HEK293T (cell line): ENCODE measurements around the gene UBE2E2.

Experiments
- CTCF ChIA-PET: fragments of 350-600 bp; formaldehyde crosslinking; extraction: SDS; loops from one replicate; lab custom pipeline; 2021; ENCODE audit warnings: antibody characterized with exemption, inconsistent platforms; lab: Yijun Ruan, JAX
- POLR2A ChIA-PET: fragments of 350-600 bp; formaldehyde crosslinking; extraction: SDS; loops from one replicate; lab custom pipeline; 2020; ENCODE audit warnings: antibody characterized with exemption, inconsistent platforms; lab: Yijun Ruan, JAX
- DNase-seq: peaks from one replicate; pipeline ENCODE4 v3.0.0; 2012; ENCODE audit warnings: mixed read lengths; ENCODE audit errors: extremely low spot score
- ARNT ChIP-seq: fragments of 450-650 bp; IDR thresholded peaks from 2 replicates; pipeline ENCODE4 v1.6.1; 2017; ENCODE audit warnings: mild to moderate bottlenecking
- BHLHE40 ChIP-seq: fragments of 450-650 bp; IDR thresholded peaks from 2 replicates; pipeline ENCODE4 v1.6.1; 2016; ENCODE audit warnings: mild to moderate bottlenecking, moderate library complexity, borderline replicate concordance
- CTBP1 ChIP-seq: fragments of 450-650 bp; IDR thresholded peaks from 2 replicates; pipeline ENCODE4 v1.6.1; 2016; ENCODE audit warnings: borderline replicate concordance
- ELF4 ChIP-seq: fragments of 450-650 bp; IDR thresholded peaks from 2 replicates; pipeline ENCODE4 v1.6.1; 2017; ENCODE audit warnings: antibody characterized with exemption
- FOXA1 ChIP-seq: fragments of 450-650 bp; IDR thresholded peaks from 2 replicates; pipeline ENCODE4 v1.6.1; 2016; ENCODE audit warnings: mild to moderate bottlenecking
- FOXK2 ChIP-seq: fragments of 450-650 bp; IDR thresholded peaks from 2 replicates; pipeline ENCODE4 v1.6.1; 2016; ENCODE audit warnings: mild to moderate bottlenecking
- FOXM1 ChIP-seq: fragments of 450-650 bp; IDR thresholded peaks from 2 replicates; pipeline ENCODE4 v1.6.1; 2017; ENCODE audit warnings: mild to moderate bottlenecking, borderline replicate concordance
- HDGF ChIP-seq: fragments of 450-650 bp; IDR thresholded peaks from 2 replicates; pipeline ENCODE4 v1.6.1; 2017; ENCODE audit warnings: antibody characterized with exemption, borderline replicate concordance
- L3MBTL2 ChIP-seq: fragments of 450-650 bp; conservative IDR thresholded peaks from 2 replicates; pipeline ENCODE4 v1.6.1; 2016; ENCODE audit warnings: mild to moderate bottlenecking
- LEF1 ChIP-seq: fragments of 450-650 bp; IDR thresholded peaks from 2 replicates; pipeline ENCODE4 v1.6.1; 2017; ENCODE audit warnings: mild to moderate bottlenecking, borderline replicate concordance
- NFRKB ChIP-seq: fragments of 450-650 bp; IDR thresholded peaks from 2 replicates; pipeline ENCODE4 v1.6.1; 2016; ENCODE audit warnings: mild to moderate bottlenecking, moderate library complexity
- SP1 ChIP-seq: fragments of 450-650 bp; IDR thresholded peaks from 2 replicates; pipeline ENCODE4 v1.6.1; 2017
- SUZ12 ChIP-seq: fragments of 450-650 bp; IDR thresholded peaks from 2 replicates; pipeline ENCODE4 v1.6.1; 2016; ENCODE audit warnings: mild to moderate bottlenecking
- TARDBP ChIP-seq: fragments of 450-650 bp; IDR thresholded peaks from 2 replicates; pipeline ENCODE4 v1.6.1; 2016
- ZNF384 ChIP-seq: fragments of 450-650 bp; IDR thresholded peaks from 2 replicates; pipeline ENCODE4 v1.6.1; 2016
- TF ChIP-seq, protein P1 (sequence below): fragments of 450-650 bp; IDR thresholded peaks from 2 replicates; pipeline ENCODE4 v1.6.1; 2016

The UBE2E2 gene

DNA sequence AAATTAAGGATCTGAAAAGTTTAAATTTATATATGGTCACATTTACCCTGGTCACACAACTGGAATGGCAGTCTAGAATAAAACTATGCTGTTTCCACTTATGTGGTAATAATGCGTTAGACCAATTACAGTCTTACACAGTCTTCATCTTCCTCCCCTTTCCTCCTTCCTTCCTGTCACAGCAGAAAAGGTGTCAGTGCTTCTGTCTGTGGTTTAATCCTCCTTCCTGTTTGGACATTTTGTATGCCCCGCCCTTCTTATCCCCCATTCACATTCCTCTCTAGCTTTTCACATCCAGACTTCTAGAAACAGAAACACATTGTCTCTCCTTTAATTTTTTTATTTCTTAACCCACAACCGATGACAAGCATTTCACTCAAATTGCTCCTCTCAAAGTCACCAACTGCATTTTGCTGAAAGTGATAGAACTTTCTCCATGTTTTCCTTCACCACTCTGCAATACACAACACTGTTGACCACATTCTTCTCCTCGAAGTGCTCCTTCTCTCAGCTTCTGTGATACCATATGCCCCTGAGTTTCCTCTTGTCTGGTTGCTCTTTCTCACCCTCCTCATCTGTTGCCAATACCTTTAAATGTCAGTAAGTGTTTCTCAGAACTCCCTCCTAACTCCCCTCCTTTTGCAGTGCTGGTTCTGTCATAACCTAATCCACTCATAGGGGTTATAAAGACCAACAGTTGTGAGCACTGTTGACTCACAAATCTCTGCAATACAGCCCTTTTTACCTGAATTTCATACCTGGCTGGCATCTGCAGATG is 271.6 kb downstream of the UBE2E2 start:
- TF ChIP-seq ZNF384: no peak
- no peak for TF ChIP-seq CTBP1
- no peak for TF ChIP-seq TARDBP
- TF ChIP-seq, protein P1, sequence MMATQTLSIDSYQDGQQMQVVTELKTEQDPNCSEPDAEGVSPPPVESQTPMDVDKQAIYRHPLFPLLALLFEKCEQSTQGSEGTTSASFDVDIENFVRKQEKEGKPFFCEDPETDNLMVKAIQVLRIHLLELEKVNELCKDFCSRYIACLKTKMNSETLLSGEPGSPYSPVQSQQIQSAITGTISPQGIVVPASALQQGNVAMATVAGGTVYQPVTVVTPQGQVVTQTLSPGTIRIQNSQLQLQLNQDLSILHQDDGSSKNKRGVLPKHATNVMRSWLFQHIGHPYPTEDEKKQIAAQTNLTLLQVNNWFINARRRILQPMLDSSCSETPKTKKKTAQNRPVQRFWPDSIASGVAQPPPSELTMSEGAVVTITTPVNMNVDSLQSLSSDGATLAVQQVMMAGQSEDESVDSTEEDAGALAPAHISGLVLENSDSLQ: no peak
- TF ChIP-seq FOXM1: no peak
- TF ChIP-seq LEF1: no peak
- no peak for TF ChIP-seq NFRKB
- TF ChIP-seq ARNT: no peak
- no peak for TF ChIP-seq FOXA1
- no peak for TF ChIP-seq BHLHE40
- ChIA-PET CTCF (no interaction called here), POLR2A (no interaction called here)
- DNase-seq: no peak

DNA sequence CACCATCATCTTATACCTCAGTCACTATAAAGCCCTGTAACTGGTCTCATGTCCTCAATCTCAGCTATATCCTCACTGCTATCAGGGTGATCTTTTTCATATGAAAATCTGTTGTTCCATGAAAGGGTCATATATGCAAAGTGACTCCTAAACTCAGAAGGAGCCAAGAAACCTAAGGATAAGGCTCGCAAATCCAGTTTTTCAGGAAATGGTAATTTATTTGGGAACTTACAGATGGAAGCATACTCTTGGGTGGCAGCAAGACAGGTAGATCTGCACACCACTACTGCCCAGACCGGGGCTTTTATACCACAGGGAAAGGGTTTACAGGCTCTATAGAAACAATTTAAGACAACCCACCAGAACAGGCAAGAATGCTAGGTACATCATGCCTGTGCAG is 272.3 kb downstream of the UBE2E2 start:
- CTCF ChIA-PET: no interaction called here
- DNase-seq: no peak
- TF ChIP-seq TARDBP: no peak
- POLR2A ChIA-PET: no interaction called here

DNA sequence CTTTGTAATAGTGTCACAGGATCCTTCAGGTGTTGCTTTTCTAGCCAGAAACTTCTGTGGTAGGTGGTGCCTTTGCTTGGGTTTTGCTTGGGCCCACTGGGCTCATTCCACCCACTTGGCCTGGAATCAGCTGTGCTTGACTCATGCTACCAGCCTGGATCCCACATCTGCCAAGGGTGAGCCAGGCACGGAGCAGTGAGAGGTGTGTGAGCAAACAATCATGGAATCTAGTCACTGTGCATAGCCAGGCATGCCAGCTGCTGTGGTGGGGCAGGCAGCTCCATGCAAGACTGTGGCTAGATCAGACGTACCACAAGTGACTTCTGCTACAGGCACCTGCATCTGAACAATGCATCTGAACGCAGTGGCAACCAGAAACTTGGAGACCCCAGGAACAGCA is 275.9 kb downstream of the UBE2E2 start:
- ChIA-PET CTCF (no interaction called here), POLR2A (no interaction called here)
- DNase-seq: no peak
- no peak for TF ChIP-seq FOXM1
- no peak for TF ChIP-seq L3MBTL2

DNA sequence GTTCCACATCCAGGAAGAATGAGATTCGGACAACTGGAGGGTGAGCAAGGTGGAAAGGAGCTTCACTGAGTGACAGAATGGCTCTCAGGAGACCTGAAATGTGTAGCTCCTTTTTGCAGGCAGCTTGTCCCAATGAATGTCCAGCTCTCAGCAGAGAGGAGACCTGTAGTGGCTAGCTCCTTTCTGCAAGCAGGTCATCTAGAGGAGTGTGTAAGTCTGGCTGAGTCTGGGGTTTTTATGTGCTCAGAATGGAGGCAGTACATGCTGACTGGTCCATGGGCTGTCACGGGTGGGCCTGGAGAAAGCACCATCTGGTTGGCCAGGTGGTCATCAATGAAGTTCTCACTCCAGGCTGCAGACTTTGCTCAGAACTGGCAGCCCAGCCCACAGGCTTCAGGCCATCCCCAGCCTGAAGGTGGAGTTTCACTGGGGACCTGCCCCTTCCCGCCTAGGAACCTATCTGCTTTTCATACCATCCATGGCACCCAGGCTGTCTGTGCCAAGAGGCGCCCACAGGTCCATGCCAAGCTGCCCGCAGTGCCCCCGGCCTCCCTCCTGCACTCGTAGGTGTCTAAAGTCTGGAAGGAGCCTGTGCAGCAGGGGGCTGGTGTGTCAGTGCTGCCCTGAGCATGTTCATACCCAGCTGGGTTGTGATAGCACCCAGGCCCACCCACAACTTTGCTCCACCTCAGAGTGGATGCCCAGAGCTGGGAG is 276.6 kb downstream of the UBE2E2 start:
- TF ChIP-seq SP1 (no peak), ELF4 (no peak), FOXK2 (no peak), L3MBTL2 (no peak), CTBP1 (no peak), FOXA1 (no peak), TARDBP (no peak), HDGF (no peak), SUZ12 (no peak), NFRKB (no peak), LEF1 (no peak), ARNT (no peak), BHLHE40 (no peak), FOXM1 (no peak), ZNF384 (no peak)
- TF ChIP-seq, protein P1: no peak
- no peak for DNase-seq
- ChIA-PET POLR2A (no interaction called here), CTCF (no interaction called here)

DNA sequence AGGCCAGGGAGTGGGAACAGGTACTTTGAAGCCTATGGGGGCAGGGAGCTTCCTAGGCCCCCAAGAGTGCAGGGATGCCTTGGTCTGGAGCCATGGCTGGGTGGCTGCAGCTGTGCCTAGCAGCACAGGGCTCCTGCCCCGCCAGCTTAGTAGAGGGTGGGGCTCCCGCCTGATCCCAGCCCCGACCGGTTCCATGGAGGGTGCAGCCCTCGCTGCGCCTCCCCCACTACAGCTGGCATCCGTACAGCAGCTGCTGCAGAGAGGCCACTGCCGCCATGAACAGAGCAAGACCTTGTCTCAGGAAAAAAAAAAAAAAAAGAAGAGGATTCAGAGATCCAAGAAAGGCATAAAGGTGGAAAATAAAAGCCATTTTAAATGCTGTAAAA is 277.2 kb downstream of the UBE2E2 start:
- DNase-seq: no peak
- no peak for TF ChIP-seq FOXK2
- no peak for TF ChIP-seq FOXA1
- TF ChIP-seq SP1: no peak
- TF ChIP-seq ELF4: no peak
- no peak for TF ChIP-seq ARNT
- no peak for TF ChIP-seq BHLHE40
- TF ChIP-seq NFRKB: no peak
- TF ChIP-seq HDGF: no peak
- no peak for TF ChIP-seq ZNF384
- TF ChIP-seq, protein P1: no peak
- TF ChIP-seq LEF1: no peak
- ChIA-PET POLR2A (no interaction called here), CTCF (no interaction called here)

DNA sequence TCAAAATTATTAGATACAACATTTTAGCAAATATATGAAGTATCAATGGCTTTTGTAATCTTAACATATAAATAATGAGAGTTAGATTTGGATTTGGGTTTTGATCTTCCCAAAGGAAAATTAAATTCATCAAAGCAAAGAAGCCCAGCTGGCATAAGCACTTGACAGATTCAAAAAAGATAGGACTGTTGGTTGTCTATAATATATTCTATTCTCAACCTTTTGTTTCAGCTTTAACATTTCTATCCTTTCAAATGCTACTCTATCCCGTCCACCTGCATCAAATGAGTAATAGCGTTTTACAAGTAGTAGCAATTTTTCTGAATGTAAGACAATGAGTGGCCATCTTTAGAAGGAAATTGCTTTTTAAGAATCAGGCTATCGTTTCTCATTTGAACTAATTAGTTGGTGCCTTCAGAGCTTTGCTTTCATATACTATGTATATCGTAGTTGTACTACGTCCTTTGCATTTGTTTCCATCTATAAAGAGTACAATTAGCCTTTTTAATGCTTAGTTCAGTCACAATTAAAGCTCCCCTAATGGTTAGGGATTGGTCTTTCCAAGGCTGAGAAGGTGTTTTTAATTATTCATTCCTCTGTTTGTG is 278.0 kb downstream of the UBE2E2 start:
- no peak for DNase-seq
- CTCF ChIA-PET: no interaction called here
- POLR2A ChIA-PET: no interaction called here
- TF ChIP-seq CTBP1 (no peak), HDGF (no peak), TARDBP (no peak), L3MBTL2 (no peak), FOXA1 (no peak), LEF1 (no peak), FOXM1 (no peak)
- TF ChIP-seq, protein P1: no peak
